Lower leg skin (tissue), 4 donors: ENCODE data around the gene POLR1B. TPM values are rescaled to one million over a fixed set of nuclear protein-coding genes. Genes with fewer than 3 reads are reported as not detected.

ENCODE experiments used
- DNase-seq, 2 donors: peaks; one replicate each; pipeline ENCODE4 v3.0.0-alpha.2; 2019; ENCODE audit warnings: low spot score in 2 of 2
- H3K4me3 ChIP-seq: fragments of 200-600 bp; sonication (generic); 2 replicates; pipeline ENCODE4 v1.5.1; 2017; ENCODE audit warnings: mild to moderate bottlenecking, low read depth; ENCODE audit not compliant: poor library complexity, severe bottlenecking
- CTCF ChIP-seq, 3 donors: fragments of 450-650 bp; IDR thresholded peaks; one replicate each; pipeline ENCODE4 v1.5.1; 2016; ENCODE audit warnings: antibody characterized with exemption in 3 of 3, mild to moderate bottlenecking in 3 of 3, moderate library complexity in 2 of 3
- POLR2A ChIP-seq, 2 donors: fragments of 450-650 bp; IDR thresholded peaks; one replicate each; pipeline ENCODE4 v1.6.1; 2016 to 2017; ENCODE audit warnings: antibody characterized with exemption in 2 of 2, mild to moderate bottlenecking in 1 of 2, moderate library complexity in 1 of 2
- WGBS, 2 donors: methylation state at CpG; one replicate each; pipeline ENCODE4 v1.1.5; 2018; 5-methylcytosine and 5-hydroxymethylcytosine counted together
- intact Hi-C: fragments of 100-400 bp; cut with DNase I; formaldehyde crosslinking; loops from one replicate; pipeline ENCODE4 v1.15.0; 2023; ENCODE audit warnings: low total_unique reads
- total RNA-seq, 4 donors: library from RNA; depleted of rRNA; stranded (reverse); fragments of >200 nt; gene quantifications; one replicate each; pipeline ENCODE4 v1.1.0, GENCODE V29; 2016

Gene POLR1B
- total RNA-seq, 4 donors from 2014 or later: 12.4 to 17.0 (median 16.1) TPM

- intact Hi-C loops: no loop called here
- 62 to 65% methylated on average over 22 of the region's 22 CpGs for WGBS, 2 donors
- TF ChIP-seq POLR2A (IDR thresholded peaks at IDR 0.05) (no peak), CTCF (IDR thresholded peaks at IDR 0.05) (no peak)
Measured at GRCh38 chr2:112621790-112622527, 79.7 kb downstream of the POLR1B start.

GRCh38 chr2:112622528-112622849 is 80.2 kb downstream of the POLR1B start:
- TF ChIP-seq CTCF (IDR thresholded peaks at IDR 0.05) (no peak), POLR2A (IDR thresholded peaks at IDR 0.05) (no peak)
- intact Hi-C loops: no loop called here
- 32 to 33% methylated on average over 3 of the region's 3 CpGs for WGBS, 2 donors
- DNase-seq: peak in 1 of 2 donors; percentile 39
- H3K4me3 ChIP-seq: no peak overlapping the region

More at GRCh38 chr2:112621790-112622527, 79.7 kb downstream of the POLR1B start:
- no peak overlapping the region for H3K4me3 ChIP-seq
- peak in 1 of 2 donors; percentile 86 for DNase-seq

GRCh38 chr2:112623913-112624777 is 81.9 kb downstream of the POLR1B start:
- intact Hi-C loops: no loop called here
- no peak overlapping the region for H3K4me3 ChIP-seq
- TF ChIP-seq CTCF (IDR thresholded peaks at IDR 0.05): no peak
- no peak for TF ChIP-seq POLR2A (IDR thresholded peaks at IDR 0.05)
- 49 to 56% methylated on average over 11 of the region's 11 CpGs for WGBS, 2 donors
- peak; percentile 68 to 90 for DNase-seq

GRCh38 chr2:112625474-112626114 is 83.3 kb downstream of the POLR1B start:
- no peak overlapping the region for H3K4me3 ChIP-seq
- 64 to 78% methylated on average over 7 of the region's 7 CpGs for WGBS, 2 donors
- TF ChIP-seq CTCF (IDR thresholded peaks at IDR 0.05): no peak
- intact Hi-C loops: no loop called here
- DNase-seq: peak in 1 of 2 donors; percentile 72

GRCh38 chr2:112626604-112627059 is 84.4 kb downstream of the POLR1B start:
- intact Hi-C loops: no loop called here
- TF ChIP-seq POLR2A (IDR thresholded peaks at IDR 0.05): no peak
- peak in 1 of 3 donors; percentile 65 for TF ChIP-seq CTCF (IDR thresholded peaks at IDR 0.05)
- DNase-seq: peak in 1 of 2 donors; percentile 89
- 5 to 9% methylated on average over 7 of the region's 7 CpGs for WGBS, 2 donors
- no peak overlapping the region for H3K4me3 ChIP-seq

Other genes starting within 250 kb of the POLR1B start
- gene RGPD8, start 108.8 kb upstream of the POLR1B start, total RNA-seq: 10 to 100 TPM; 10.5 to 24.8 (median 12.8) TPM
- 10 to 100 TPM; 14.8 to 25.5 (median 21.2) TPM for gene TTL, start 60.3 kb upstream of the POLR1B start, total RNA-seq
- gene CHCHD5, start 42.1 kb downstream of the POLR1B start, total RNA-seq: 10 to 100 TPM; 12.4 to 26.8 (median 24.1) TPM
- 10 to 100 TPM in 3 of 4 donors, 1 to 10 TPM in 1; 5.0 to 19.2 (median 12.4) TPM for gene SLC20A1, start 103.5 kb downstream of the POLR1B start, total RNA-seq
- gene NT5DC4, start 178.6 kb downstream of the POLR1B start, total RNA-seq: not detected
- gene CKAP2L, start 222.1 kb downstream of the POLR1B start, total RNA-seq: 10 to 100 TPM in 1 of 4 donors, 1 to 10 TPM in 3; 1.2 to 11.3 (median 2.0) TPM
- gene IL1A, start 242.0 kb downstream of the POLR1B start, total RNA-seq: 1 to 10 TPM in 1 of 4 donors, under 1 TPM in 3; 0.53 to 5.3 (median 0.84) TPM